ENCODE data around the gene C1orf226.
A peak's percentile ranks its signal among the peaks of the same experiment; 100 is the strongest.

The C1orf226 gene

DNA sequence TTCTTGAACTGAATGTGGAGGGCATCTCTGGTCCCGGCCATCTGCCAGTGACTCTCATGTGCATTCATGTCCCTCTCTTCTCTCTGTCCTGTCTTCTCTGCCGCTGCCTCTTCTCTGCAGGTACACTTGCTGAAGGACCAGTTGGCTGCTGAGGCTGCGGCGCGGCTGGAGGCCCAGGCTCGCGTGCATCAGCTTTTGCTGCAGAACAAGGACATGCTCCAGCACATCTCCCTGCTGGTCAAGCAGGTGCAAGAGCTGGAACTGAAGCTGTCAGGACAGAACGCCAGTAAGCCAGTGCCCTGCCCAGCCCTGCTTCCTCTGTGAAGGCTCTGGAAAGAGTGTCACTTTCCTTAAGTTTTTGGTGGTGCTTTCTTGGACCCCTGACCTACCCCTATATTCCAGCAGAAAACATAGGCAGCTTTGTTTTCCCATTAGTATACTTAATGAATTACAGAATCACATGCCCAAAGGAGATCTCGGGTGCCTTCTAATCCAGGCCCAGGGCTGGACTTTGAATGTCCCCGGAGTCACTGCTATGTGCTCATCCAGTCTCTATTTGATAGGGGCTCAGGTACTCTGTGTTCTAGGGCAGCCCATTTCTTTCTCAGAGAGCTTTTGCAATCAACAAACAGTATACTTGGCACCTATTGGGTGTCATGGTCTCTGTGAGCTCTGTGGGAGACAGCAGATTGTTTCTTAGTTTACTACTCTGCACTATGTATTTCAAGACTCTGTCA, 16.1 kb upstream of the C1orf226 start:
- H3K23ac ChIP-seq (ENCODE audit: low read depth, low read length, poor library complexity), result no peak overlapping the region
- H3K27ac ChIP-seq (replicated peaks; ENCODE audit: low read length), result no peak overlapping the region
- no peak overlapping the region for H4K91ac ChIP-seq (ENCODE audit: low read depth, low read length, poor library complexity)
- no peak overlapping the region for H3K4me2 ChIP-seq (ENCODE audit: insufficient read depth, low read length, poor library complexity, severe bottlenecking)
- H3K27me3 ChIP-seq (ENCODE audit: control insufficient read depth in 3 of 3, insufficient read depth in 3 of 3, low read depth in 1 of 3, low read length in 3 of 3), result no peaks in the 10 kb centered on the region
- H3K79me1 ChIP-seq (ENCODE audit: low read depth, low read length), result no peaks in the 10 kb centered on the region
- peaks cover 0 to 2% of the 10 kb centered on the region in 2 donors for H3K4me1 ChIP-seq (ENCODE audit: control insufficient read depth in 2 of 2, insufficient read depth in 1 of 2, low read depth in 1 of 2, low read length in 2 of 2)
- no peak overlapping the region for H3K4ac ChIP-seq (ENCODE audit: low read length)
- no peak overlapping the region for H3K18ac ChIP-seq (ENCODE audit: low read length)
- no peak overlapping the region for H2AK5ac ChIP-seq (ENCODE audit: low read depth, low read length)
- H3K14ac ChIP-seq (ENCODE audit: low read length), result no peak overlapping the region
- no peak for DNase-seq (ENCODE audit: low spot score)
- WGBS, 2 donors (ENCODE audit: extremely low coverage in 2 of 2, insufficient read length in 2 of 2, insufficient replicate concordance in 1 of 2), result no CpG with 5 or more reads among the region's 10 CpGs
- no peak overlapping the region for H4K8ac ChIP-seq (ENCODE audit: low read depth, low read length)
- peaks cover 0 to 74% of the 10 kb centered on the region in 2 donors for H3K36me3 ChIP-seq (replicated peaks in 1 of 2; ENCODE audit: control insufficient read depth in 2 of 2, insufficient read depth in 2 of 2, low read length in 2 of 2)
- no peaks in the 10 kb centered on the region for H3K9me3 ChIP-seq (replicated peaks in 1 of 2; ENCODE audit: control insufficient read depth in 2 of 2, insufficient read depth in 1 of 2, low read depth in 1 of 2, low read length in 2 of 2)
- H2BK5ac ChIP-seq (ENCODE audit: low read length), result no peak overlapping the region
- H2BK12ac ChIP-seq (ENCODE audit: low read length), result no peak overlapping the region
- H2BK120ac ChIP-seq (ENCODE audit: low read depth, low read length), result no peak overlapping the region
- no peak overlapping the region for H2BK15ac ChIP-seq (ENCODE audit: low read length)
- no peak overlapping the region for H3K9ac ChIP-seq (ENCODE audit: low read depth, low read length, poor library complexity)
- H2AFZ ChIP-seq (ENCODE audit: low read length), result no peak overlapping the region
- no peak overlapping the region for H3K4me3 ChIP-seq (ENCODE audit: low read length in 2 of 2)

DNA sequence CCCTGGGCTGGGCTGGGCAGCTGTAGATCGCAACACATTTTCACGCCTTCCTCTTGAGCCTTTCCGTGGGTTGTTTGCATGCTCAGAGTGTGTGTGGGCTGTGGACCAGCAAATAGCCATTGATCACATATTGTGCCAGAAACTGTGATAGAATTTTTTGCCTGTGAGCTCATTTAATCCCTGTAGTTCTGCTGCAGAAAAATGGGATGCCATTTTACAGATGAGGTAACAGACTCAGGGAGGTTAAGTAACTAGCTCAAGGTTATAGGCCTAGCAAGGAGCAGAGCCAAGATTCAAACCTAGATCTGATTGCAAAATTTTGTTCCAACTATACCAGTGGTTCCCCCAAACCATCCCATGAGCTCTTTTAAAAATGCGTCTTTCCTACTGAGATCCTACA, 15.4 kb upstream of the C1orf226 start:
- H3K14ac ChIP-seq (ENCODE audit: low read length), result no peak overlapping the region
- no CpG with 5 or more reads among the region's 4 CpGs for WGBS, 2 donors (ENCODE audit: extremely low coverage in 2 of 2, insufficient read length in 2 of 2, insufficient replicate concordance in 1 of 2)
- DNase-seq (ENCODE audit: low spot score), result no peak

DNA sequence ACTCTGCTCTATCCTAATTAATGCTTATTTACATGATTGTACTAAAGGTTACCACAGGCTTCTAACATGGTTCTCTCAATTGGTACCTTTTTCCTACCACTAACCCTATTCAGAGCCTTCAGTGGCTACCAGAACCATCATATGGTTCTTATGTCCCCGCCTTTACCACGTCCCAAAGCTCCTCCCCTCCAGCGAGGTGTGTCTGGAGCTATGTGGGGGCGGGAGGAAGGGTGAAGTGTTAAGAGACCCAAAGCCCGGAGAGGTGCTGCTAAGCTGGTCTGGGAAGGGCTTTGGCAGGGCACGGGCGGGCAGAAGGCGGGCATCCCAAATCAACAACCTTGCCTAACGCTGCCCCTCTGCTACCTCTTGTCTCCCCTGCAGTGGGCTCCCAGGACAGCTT, 14.9 kb upstream of the C1orf226 start:
- no peak overlapping the region for H3K18ac ChIP-seq (ENCODE audit: low read length)
- no peak overlapping the region for H2BK120ac ChIP-seq (ENCODE audit: low read depth, low read length)
- H3K4me2 ChIP-seq (ENCODE audit: insufficient read depth, low read length, poor library complexity, severe bottlenecking), result no peak overlapping the region
- WGBS, 2 donors (ENCODE audit: extremely low coverage in 2 of 2, insufficient read length in 2 of 2, insufficient replicate concordance in 1 of 2), result no CpG with 5 or more reads among the region's 9 CpGs
- H3K27me3 ChIP-seq (ENCODE audit: control insufficient read depth in 3 of 3, insufficient read depth in 3 of 3, low read depth in 1 of 3, low read length in 3 of 3), result no peaks in the 10 kb centered on the region
- no peak overlapping the region for H2AFZ ChIP-seq (ENCODE audit: low read length)
- H2BK15ac ChIP-seq (ENCODE audit: low read length), result no peak overlapping the region
- H3K4me1 ChIP-seq (ENCODE audit: control insufficient read depth in 2 of 2, insufficient read depth in 1 of 2, low read depth in 1 of 2, low read length in 2 of 2), result peaks cover 0 to 2% of the 10 kb centered on the region in 2 donors
- no peak overlapping the region for H3K9ac ChIP-seq (ENCODE audit: low read depth, low read length, poor library complexity)
- no peak overlapping the region for H2AK5ac ChIP-seq (ENCODE audit: low read depth, low read length)
- no peak overlapping the region for H3K4me3 ChIP-seq (ENCODE audit: low read length in 2 of 2)
- no peak overlapping the region for H3K4ac ChIP-seq (ENCODE audit: low read length)
- no peaks in the 10 kb centered on the region for H3K79me1 ChIP-seq (ENCODE audit: low read depth, low read length)
- no peak overlapping the region for H3K27ac ChIP-seq (replicated peaks; ENCODE audit: low read length)
- H3K36me3 ChIP-seq (replicated peaks in 1 of 2; ENCODE audit: control insufficient read depth in 2 of 2, insufficient read depth in 2 of 2, low read length in 2 of 2), result peaks cover 0 to 66% of the 10 kb centered on the region in 2 donors
- no peak overlapping the region for H3K14ac ChIP-seq (ENCODE audit: low read length)
- H4K91ac ChIP-seq (ENCODE audit: low read depth, low read length, poor library complexity), result no peak overlapping the region
- H3K23ac ChIP-seq (ENCODE audit: low read depth, low read length, poor library complexity), result peak overlapping the region; percentile 49
- H2BK5ac ChIP-seq (ENCODE audit: low read length), result peak overlapping the region; percentile 27
- no peak for DNase-seq (ENCODE audit: low spot score)
- H2BK12ac ChIP-seq (ENCODE audit: low read length), result no peak overlapping the region
- no peaks in the 10 kb centered on the region for H3K9me3 ChIP-seq (replicated peaks in 1 of 2; ENCODE audit: control insufficient read depth in 2 of 2, insufficient read depth in 1 of 2, low read depth in 1 of 2, low read length in 2 of 2)
- H4K8ac ChIP-seq (ENCODE audit: low read depth, low read length), result no peak overlapping the region

More for the DNA sequence above, 15.4 kb upstream of the C1orf226 start:
- H3K27ac ChIP-seq (replicated peaks; ENCODE audit: low read length), result no peak overlapping the region
- H4K91ac ChIP-seq (ENCODE audit: low read depth, low read length, poor library complexity), result no peak overlapping the region
- no peak overlapping the region for H2BK120ac ChIP-seq (ENCODE audit: low read depth, low read length)
- no peak overlapping the region for H3K23ac ChIP-seq (ENCODE audit: low read depth, low read length, poor library complexity)
- H3K9ac ChIP-seq (ENCODE audit: low read depth, low read length, poor library complexity), result no peak overlapping the region
- peaks cover 0 to 71% of the 10 kb centered on the region in 2 donors for H3K36me3 ChIP-seq (replicated peaks in 1 of 2; ENCODE audit: control insufficient read depth in 2 of 2, insufficient read depth in 2 of 2, low read length in 2 of 2)
- no peak overlapping the region for H3K4ac ChIP-seq (ENCODE audit: low read length)
- no peak overlapping the region for H3K18ac ChIP-seq (ENCODE audit: low read length)
- H2BK5ac ChIP-seq (ENCODE audit: low read length), result no peak overlapping the region
- H2AFZ ChIP-seq (ENCODE audit: low read length), result no peak overlapping the region
- H3K79me1 ChIP-seq (ENCODE audit: low read depth, low read length), result no peaks in the 10 kb centered on the region
- H3K4me2 ChIP-seq (ENCODE audit: insufficient read depth, low read length, poor library complexity, severe bottlenecking), result no peak overlapping the region
- peaks cover 0 to 2% of the 10 kb centered on the region in 2 donors for H3K4me1 ChIP-seq (ENCODE audit: control insufficient read depth in 2 of 2, insufficient read depth in 1 of 2, low read depth in 1 of 2, low read length in 2 of 2)
- H2BK15ac ChIP-seq (ENCODE audit: low read length), result no peak overlapping the region
- H2AK5ac ChIP-seq (ENCODE audit: low read depth, low read length), result no peak overlapping the region
- H3K9me3 ChIP-seq (replicated peaks in 1 of 2; ENCODE audit: control insufficient read depth in 2 of 2, insufficient read depth in 1 of 2, low read depth in 1 of 2, low read length in 2 of 2), result no peaks in the 10 kb centered on the region
- H2BK12ac ChIP-seq (ENCODE audit: low read length), result no peak overlapping the region
- no peak overlapping the region for H3K4me3 ChIP-seq (ENCODE audit: low read length in 2 of 2)
- H3K27me3 ChIP-seq (ENCODE audit: control insufficient read depth in 3 of 3, insufficient read depth in 3 of 3, low read depth in 1 of 3, low read length in 3 of 3), result no peaks in the 10 kb centered on the region
- H4K8ac ChIP-seq (ENCODE audit: low read depth, low read length), result no peak overlapping the region

DNA sequence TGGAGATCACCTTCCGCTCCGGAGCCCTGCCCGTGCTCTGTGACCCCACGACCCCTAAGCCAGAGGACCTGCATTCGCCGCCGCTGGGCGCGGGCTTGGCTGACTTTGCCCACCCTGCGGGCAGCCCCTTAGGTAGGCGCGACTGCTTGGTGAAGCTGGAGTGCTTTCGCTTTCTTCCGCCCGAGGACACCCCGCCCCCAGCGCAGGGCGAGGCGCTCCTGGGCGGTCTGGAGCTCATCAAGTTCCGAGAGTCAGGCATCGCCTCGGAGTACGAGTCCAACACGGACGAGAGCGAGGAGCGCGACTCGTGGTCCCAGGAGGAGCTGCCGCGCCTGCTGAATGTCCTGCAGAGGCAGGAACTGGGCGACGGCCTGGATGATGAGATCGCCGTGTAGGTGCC, 14.5 kb upstream of the C1orf226 start:
- Histone ChIP-seq H2BK5ac (ENCODE audit: low read length) (peak overlapping the region; percentile 27), H3K14ac (ENCODE audit: low read length) (peak overlapping the region; percentile 9), H3K4me1 (ENCODE audit: control insufficient read depth in 2 of 2, insufficient read depth in 1 of 2, low read depth in 1 of 2, low read length in 2 of 2) (peaks cover 0 to 2% of the 10 kb centered on the region in 2 donors), H4K91ac (ENCODE audit: low read depth, low read length, poor library complexity) (no peak overlapping the region), H2BK15ac (ENCODE audit: low read length) (no peak overlapping the region), H2AFZ (ENCODE audit: low read length) (no peak overlapping the region), H3K9ac (ENCODE audit: low read depth, low read length, poor library complexity) (no peak overlapping the region), H2BK12ac (ENCODE audit: low read length) (no peak overlapping the region), H3K9me3 (replicated peaks in 1 of 2; ENCODE audit: control insufficient read depth in 2 of 2, insufficient read depth in 1 of 2, low read depth in 1 of 2, low read length in 2 of 2) (no peaks in the 10 kb centered on the region), H2AK5ac (ENCODE audit: low read depth, low read length) (no peak overlapping the region), H3K4me3 (ENCODE audit: low read length in 2 of 2) (no peak overlapping the region), H4K8ac (ENCODE audit: low read depth, low read length) (no peak overlapping the region), H3K4ac (ENCODE audit: low read length) (no peak overlapping the region), H2BK120ac (ENCODE audit: low read depth, low read length) (no peak overlapping the region), H3K18ac (ENCODE audit: low read length) (peak overlapping the region; percentile 23), H3K23ac (ENCODE audit: low read depth, low read length, poor library complexity) (peak overlapping the region; percentile 49), H3K4me2 (ENCODE audit: insufficient read depth, low read length, poor library complexity, severe bottlenecking) (no peak overlapping the region), H3K36me3 (replicated peaks in 1 of 2; ENCODE audit: control insufficient read depth in 2 of 2, insufficient read depth in 2 of 2, low read length in 2 of 2) (peaks cover 0 to 64% of the 10 kb centered on the region in 2 donors), H3K79me1 (ENCODE audit: low read depth, low read length) (no peaks in the 10 kb centered on the region), H3K27me3 (ENCODE audit: control insufficient read depth in 3 of 3, insufficient read depth in 3 of 3, low read depth in 1 of 3, low read length in 3 of 3) (no peaks in the 10 kb centered on the region), H3K27ac (replicated peaks; ENCODE audit: low read length) (no peak overlapping the region)
- no peak for DNase-seq (ENCODE audit: low spot score)
- no CpG with 5 or more reads among the region's 36 CpGs for WGBS, 2 donors (ENCODE audit: extremely low coverage in 2 of 2, insufficient read length in 2 of 2, insufficient replicate concordance in 1 of 2)

Measured in neuronal stem cell (in vitro differentiated cells).